HepG2 (cell line): Measurements from ENCODE around the gene ZNF839. TPM values are rescaled to one million over a fixed set of nuclear protein-coding genes. Genes with fewer than 3 reads are reported as not detected.

Experiments used
- CBX1 ChIP-seq: IDR thresholded peaks from one replicate; pipeline ENCODE4 v1.6.1; 2016; ENCODE audit warnings: antibody characterized with exemption, low read depth
- CHD4 ChIP-seq: fragments of 200-600 bp; sonication (generic); IDR thresholded peaks from 2 replicates; pipeline ENCODE4 v1.7.0; 2017; ENCODE audit warnings: mild to moderate bottlenecking, low read length, borderline replicate concordance
- FOXC1 ChIP-seq: sonication (generic); formaldehyde crosslinking; IDR thresholded peaks from 2 replicates; pipeline ENCODE4 v1.8.0; 2022; ENCODE audit warnings: mild to moderate bottlenecking, missing genetic modification reagents, borderline replicate concordance
- FOXJ3 ChIP-seq: sonication (generic); formaldehyde crosslinking; IDR thresholded peaks from 2 replicates; pipeline ENCODE4 v1.4.0; 2020; ENCODE audit warnings: missing genetic modification reagents, mild to moderate bottlenecking, borderline replicate concordance
- HNRNPLL ChIP-seq: fragments of 200-400 bp; formaldehyde crosslinking; IDR thresholded peaks from 2 replicates; pipeline ENCODE4 v1.6.1; 2017; ENCODE audit warnings: mild to moderate bottlenecking, low read depth, low read length; ENCODE audit not compliant: poor library complexity, severe bottlenecking
- IKZF1 ChIP-seq: fragments of 450-650 bp; IDR thresholded peaks from 2 replicates; pipeline ENCODE4 v1.7.1; 2016
- MEIS1 ChIP-seq: sonication (generic); formaldehyde crosslinking; IDR thresholded peaks from 2 replicates; pipeline ENCODE4 v1.9.0; 2021; ENCODE audit warnings: mild to moderate bottlenecking, missing genetic modification reagents, moderate library complexity, borderline replicate concordance
- NFKBIZ ChIP-seq: IDR thresholded peaks from 2 replicates; pipeline ENCODE4 v1.6.1; 2018; ENCODE audit warnings: missing genetic modification reagents, missing compliant biosample characterization
- NFYB ChIP-seq: sonication (generic); formaldehyde crosslinking; IDR thresholded peaks from 2 replicates; pipeline ENCODE4 v1.4.0; 2020; ENCODE audit warnings: missing genetic modification reagents
- NKX3-1 ChIP-seq: sonication (generic); formaldehyde crosslinking; IDR thresholded peaks from 2 replicates; pipeline ENCODE4 v1.5.0; 2020; ENCODE audit warnings: missing genetic modification reagents
- SAP130 ChIP-seq: IDR thresholded peaks from 2 replicates; pipeline ENCODE4 v1.6.1; 2016; ENCODE audit warnings: low read depth
- SIX1 ChIP-seq: sonication (generic); formaldehyde crosslinking; IDR thresholded peaks from 2 replicates; pipeline ENCODE4 v1.4.0; 2020; ENCODE audit warnings: missing genetic modification reagents, borderline replicate concordance
- SNAPC4 ChIP-seq: sonication (generic); formaldehyde crosslinking; IDR thresholded peaks from 2 replicates; pipeline ENCODE4 v1.4.0; 2020; ENCODE audit warnings: mild to moderate bottlenecking, missing genetic modification reagents
- ZNF260 ChIP-seq: sonication (generic); formaldehyde crosslinking; IDR thresholded peaks from 2 replicates; pipeline ENCODE4 v1.4.0; 2020; ENCODE audit warnings: missing genetic modification reagents, low read depth, mild to moderate bottlenecking, borderline replicate concordance
- ZNF460 ChIP-seq: sonication (generic); formaldehyde crosslinking; IDR thresholded peaks from 2 replicates; pipeline ENCODE4 v1.5.1; 2020; ENCODE audit warnings: missing genetic modification reagents, mild to moderate bottlenecking, borderline replicate concordance
- ZNF652 ChIP-seq: IDR thresholded peaks from 2 replicates; pipeline ENCODE4 v1.6.1; 2016; ENCODE audit warnings: low read depth, borderline replicate concordance
- polyA plus RNA-seq, 8 experiments: library from polyadenylated mRNA; depleted of rRNA in 3 of 8; stranded (reverse) in 7 of 8; unstranded in 1 of 8; fragments of >200 nt; fragmentation: Illumina TruSeq in 4 of 8; extraction: Trizol in 4 of 8; gene quantifications; 2 replicates each; pipeline versions ENCODE4 v1.2.1 to v1.2.3, GENCODE V29; 2011 to 2016; ENCODE audit warnings: low read depth in 4 of 8, missing spikeins in 1 of 8, mixed read lengths in 1 of 8; ENCODE audit not compliant: insufficient read depth in 1 of 8
- total RNA-seq, 5 experiments: library from RNA; depleted of rRNA; stranded (reverse); fragments of >200 nt; fragmentation: Illumina TruSeq; extraction: Trizol; gene quantifications; 2 replicates each; pipeline ENCODE4 v1.2.3, GENCODE V29; 2016; ENCODE audit warnings: low read depth in 1 of 5
- TF ChIP-seq, protein P1 (sequence below): sonication (generic); formaldehyde crosslinking; IDR thresholded peaks from 2 replicates; pipeline ENCODE4 v1.5.1; 2020; ENCODE audit warnings: missing genetic modification reagents, mild to moderate bottlenecking, borderline replicate concordance
- TF ChIP-seq, protein P2 (sequence below): sonication (generic); formaldehyde crosslinking; IDR thresholded peaks from 2 replicates; pipeline ENCODE4 v1.8.0; 2022; ENCODE audit warnings: mild to moderate bottlenecking, missing genetic modification reagents, moderate library complexity
- TF ChIP-seq, protein P3 (sequence below): sonication (generic); formaldehyde crosslinking; IDR thresholded peaks from 2 replicates; pipeline ENCODE4 v1.8.1; 2023; ENCODE audit warnings: mild to moderate bottlenecking, inconsistent platforms, moderate library complexity, missing genetic modification reagents, borderline replicate concordance

The ZNF839 gene
- total and polyA plus RNA-seq, 2 of the 13 experiments (the other 11 are each of a cell fraction or from before 2014, with no cell fraction given): 11.1 to 12.8 TPM

DNA sequence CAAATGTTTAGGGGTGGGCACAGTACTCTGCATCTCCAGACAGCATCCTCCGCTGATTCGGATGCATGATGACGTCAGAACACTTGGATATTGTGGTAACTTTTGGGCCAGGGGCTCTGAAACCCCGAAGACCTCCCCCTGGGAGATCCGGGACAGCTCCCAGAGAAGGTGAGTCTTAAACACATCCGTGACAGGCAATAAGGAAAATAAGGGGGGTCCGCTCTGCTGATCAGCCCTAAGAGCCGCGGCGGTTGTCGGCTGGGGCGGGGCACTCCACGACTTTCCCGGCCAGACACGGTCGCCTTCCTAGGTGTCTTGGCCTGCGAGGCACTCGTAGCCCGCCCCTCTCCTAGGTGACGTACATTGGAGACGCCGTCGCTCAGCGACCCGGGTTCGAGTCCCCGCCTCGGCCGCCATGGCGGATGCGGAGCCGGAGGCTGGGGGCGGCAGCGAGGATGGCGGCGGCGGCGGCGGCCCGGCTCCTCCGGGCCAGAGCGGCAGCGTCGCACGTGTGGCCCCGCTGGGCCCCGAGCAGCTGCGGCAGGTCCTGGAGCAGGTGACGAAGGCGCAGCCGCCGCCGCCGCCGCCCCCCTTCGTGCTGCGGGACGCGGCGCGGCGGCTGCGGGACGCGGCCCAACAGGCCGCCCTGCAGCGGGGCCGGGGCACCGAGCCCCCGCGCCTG lies at the start of gene ZNF839 (continued):
- TF ChIP-seq, protein P1, sequence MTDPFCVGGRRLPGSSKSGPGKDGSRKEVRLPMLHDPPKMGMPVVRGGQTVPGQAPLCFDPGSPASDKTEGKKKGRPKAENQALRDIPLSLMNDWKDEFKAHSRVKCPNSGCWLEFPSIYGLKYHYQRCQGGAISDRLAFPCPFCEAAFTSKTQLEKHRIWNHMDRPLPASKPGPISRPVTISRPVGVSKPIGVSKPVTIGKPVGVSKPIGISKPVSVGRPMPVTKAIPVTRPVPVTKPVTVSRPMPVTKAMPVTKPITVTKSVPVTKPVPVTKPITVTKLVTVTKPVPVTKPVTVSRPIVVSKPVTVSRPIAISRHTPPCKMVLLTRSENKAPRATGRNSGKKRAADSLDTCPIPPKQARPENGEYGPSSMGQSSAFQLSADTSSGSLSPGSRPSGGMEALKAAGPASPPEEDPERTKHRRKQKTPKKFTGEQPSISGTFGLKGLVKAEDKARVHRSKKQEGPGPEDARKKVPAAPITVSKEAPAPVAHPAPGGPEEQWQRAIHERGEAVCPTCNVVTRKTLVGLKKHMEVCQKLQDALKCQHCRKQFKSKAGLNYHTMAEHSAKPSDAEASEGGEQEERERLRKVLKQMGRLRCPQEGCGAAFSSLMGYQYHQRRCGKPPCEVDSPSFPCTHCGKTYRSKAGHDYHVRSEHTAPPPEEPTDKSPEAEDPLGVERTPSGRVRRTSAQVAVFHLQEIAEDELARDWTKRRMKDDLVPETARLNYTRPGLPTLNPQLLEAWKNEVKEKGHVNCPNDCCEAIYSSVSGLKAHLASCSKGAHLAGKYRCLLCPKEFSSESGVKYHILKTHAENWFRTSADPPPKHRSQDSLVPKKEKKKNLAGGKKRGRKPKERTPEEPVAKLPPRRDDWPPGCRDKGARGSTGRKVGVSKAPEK (CRISPR knock-in tag): no peak
- TF ChIP-seq SAP130 (CRISPR knock-in tag) (peak; percentile 71), HNRNPLL (no peak), ZNF652 (CRISPR knock-in tag) (no peak), FOXJ3 (CRISPR knock-in tag) (no peak), SNAPC4 (CRISPR knock-in tag) (no peak), CHD4 (no peak), NKX3-1 (CRISPR knock-in tag) (no peak), IKZF1 (no peak), MEIS1 (CRISPR knock-in tag) (no peak), SIX1 (CRISPR knock-in tag) (no peak), NFYB (CRISPR knock-in tag) (no peak), ZNF260 (no peak), NFKBIZ (no peak), ZNF460 (CRISPR knock-in tag) (no peak), FOXC1 (CRISPR knock-in tag) (no peak), CBX1 (no peak)
- TF ChIP-seq, protein P2, sequence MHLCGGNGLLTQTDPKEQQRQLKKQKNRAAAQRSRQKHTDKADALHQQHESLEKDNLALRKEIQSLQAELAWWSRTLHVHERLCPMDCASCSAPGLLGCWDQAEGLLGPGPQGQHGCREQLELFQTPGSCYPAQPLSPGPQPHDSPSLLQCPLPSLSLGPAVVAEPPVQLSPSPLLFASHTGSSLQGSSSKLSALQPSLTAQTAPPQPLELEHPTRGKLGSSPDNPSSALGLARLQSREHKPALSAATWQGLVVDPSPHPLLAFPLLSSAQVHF (CRISPR knock-in tag): no peak
- TF ChIP-seq, protein P3, sequence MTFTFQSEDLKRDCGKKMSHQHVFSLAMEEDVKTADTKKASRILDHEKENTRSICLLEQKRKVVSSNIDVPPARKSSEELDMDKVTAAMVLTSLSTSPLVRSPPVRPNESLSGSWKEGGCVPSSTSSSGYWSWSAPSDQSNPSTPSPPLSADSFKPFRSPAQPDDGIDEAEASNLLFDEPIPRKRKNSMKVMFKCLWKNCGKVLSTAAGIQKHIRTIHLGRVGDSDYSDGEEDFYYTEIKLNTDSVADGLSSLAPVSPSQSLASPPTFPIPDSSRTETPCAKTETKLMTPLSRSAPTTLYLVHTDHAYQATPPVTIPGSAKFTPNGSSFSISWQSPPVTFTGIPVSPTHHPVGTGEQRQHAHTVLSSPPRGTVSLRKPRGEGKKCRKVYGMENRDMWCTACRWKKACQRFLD (CRISPR knock-in tag): no peak
